CD4-positive, alpha-beta T cell treated with Interferon gamma for 1 hour (primary cell): ENCODE measurements around the gene DSC1.
"Not testable (repeated sequence)": the region's sequence is repeated elsewhere in the genome, so short reads cannot be mapped to it uniquely, and the experiment has no call there.

Experiments used
- DNase-seq: peaks from one replicate; pipeline ENCODE4 v3.0.0-alpha.2; 2020

Gene DSC1, protein sequence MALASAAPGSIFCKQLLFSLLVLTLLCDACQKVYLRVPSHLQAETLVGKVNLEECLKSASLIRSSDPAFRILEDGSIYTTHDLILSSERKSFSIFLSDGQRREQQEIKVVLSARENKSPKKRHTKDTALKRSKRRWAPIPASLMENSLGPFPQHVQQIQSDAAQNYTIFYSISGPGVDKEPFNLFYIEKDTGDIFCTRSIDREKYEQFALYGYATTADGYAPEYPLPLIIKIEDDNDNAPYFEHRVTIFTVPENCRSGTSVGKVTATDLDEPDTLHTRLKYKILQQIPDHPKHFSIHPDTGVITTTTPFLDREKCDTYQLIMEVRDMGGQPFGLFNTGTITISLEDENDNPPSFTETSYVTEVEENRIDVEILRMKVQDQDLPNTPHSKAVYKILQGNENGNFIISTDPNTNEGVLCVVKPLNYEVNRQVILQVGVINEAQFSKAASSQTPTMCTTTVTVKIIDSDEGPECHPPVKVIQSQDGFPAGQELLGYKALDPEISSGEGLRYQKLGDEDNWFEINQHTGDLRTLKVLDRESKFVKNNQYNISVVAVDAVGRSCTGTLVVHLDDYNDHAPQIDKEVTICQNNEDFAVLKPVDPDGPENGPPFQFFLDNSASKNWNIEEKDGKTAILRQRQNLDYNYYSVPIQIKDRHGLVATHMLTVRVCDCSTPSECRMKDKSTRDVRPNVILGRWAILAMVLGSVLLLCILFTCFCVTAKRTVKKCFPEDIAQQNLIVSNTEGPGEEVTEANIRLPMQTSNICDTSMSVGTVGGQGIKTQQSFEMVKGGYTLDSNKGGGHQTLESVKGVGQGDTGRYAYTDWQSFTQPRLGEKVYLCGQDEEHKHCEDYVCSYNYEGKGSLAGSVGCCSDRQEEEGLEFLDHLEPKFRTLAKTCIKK

DNA sequence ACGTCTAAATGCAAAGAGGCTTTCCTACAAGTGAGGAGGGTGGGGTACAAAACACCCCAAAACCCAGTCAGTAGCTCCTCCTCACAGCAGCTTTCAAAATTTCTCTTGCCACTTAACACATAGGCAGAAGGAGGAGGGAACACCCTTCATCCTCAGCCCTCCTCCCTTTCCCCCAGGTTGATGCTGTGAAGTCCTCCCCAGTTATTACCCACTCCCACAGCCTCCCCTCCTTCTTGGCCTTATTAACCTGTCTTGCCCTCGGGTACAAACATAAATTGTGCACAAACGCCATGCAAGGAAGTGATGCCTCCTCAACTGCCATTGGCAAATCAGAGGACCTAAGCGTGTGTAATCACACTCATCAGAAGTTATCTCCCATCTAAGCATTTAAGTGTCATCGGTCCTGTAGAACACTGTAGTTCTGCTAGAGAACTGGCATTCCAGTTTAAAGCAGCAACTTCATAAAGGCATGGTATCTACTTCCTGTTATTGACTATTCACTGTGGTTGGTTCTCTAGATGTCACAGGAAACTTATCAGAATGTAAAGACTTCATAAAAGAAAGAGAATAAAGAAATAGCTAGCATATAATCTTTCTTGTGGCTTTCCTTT lies at the start of gene DSC1:
TSS of gene DSC1 (minus strand) at position 32 of the 611 bp plus-strand sequence. CDS start 262 bp downstream, outside the sequence.
- DNase-seq: no peak

DNA sequence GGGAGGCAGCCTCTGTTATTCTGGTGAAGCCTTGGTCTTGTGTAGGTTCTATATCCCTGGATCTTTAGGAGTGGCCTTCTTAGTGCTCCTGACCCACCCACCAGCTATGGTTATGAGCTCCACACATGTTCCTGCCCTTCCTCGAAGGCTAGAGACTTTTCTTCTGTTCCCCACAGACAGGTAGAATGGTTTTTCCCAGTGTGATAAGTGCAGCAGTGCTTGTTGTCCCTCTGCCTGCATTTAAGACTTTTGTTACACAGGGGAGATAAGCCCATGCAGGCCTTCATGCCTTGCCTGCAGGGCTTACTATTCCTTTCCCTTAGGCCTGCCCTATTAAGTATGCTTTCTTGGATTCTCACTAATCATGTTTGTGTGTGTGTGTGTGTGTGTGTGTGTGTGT lies 48.4 kb upstream of the DSC1 start:
- DNase-seq: no peak

GRCh38 chr18:31209041-31209440 lies 46.4 kb upstream of the DSC1 start:
- no peak for DNase-seq

DNA sequence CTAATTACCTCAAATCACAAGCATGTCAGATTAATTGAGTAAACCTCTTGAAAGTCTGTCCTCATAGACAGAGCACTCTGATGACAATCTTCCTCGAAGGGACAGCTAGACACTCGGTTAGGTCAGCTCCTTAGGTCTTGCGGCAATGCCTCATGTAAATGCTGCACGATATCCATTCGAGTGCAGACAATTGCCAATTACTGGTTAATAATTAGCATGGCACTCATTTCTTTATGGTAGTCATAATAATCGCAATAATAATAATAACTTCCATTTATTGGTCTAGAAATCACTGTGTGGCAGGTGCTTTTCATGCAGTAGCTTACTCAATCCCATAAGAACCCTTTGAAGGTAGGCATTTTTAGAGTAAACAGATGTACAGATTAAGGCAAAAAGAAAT lies 44.7 kb upstream of the DSC1 start:
- DNase-seq: no peak

- DNase-seq: peak; percentile 42
These were observed 44.2 kb upstream of the DSC1 start for GRCh38 chr18:31206787-31207381.

DNA sequence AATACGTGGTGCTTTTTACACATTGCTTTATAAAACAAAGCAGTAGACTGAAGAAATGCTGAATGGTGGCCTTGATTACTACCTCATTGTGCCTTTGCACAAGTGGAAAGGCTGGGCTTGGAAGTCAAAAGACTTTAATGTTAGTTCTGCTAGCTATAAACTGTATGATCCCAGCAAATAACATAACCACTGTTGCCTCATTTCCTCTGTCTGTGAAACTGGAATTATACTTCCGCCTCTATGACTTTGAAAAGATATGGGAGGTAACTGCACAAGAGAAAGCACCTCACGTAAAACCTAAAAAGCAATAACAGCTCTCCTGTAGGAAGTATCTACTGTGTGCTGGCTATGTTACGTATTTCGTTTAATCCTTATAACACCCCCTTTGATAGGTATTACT lies 43.4 kb upstream of the DSC1 start:
- no peak for DNase-seq

DNA sequence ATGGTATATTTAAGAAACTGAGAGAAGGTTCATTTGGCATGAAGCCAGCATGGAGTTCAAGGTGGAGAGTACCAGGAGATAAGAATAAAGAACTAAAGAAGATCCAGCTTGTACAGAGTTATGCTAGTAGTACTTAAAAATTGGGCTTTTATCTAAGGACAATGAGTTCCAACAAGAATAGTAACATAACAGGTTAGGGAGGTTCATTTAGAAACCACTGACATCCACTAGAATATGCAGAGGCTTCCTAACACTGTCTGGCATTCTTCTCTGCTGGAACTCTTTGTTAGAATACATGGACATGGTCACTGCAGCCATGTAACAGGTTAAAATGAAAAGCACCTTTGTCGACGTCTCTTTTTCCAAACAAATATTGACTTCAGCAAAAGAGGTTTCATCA lies 42.6 kb upstream of the DSC1 start:
- no peak for DNase-seq

DNA sequence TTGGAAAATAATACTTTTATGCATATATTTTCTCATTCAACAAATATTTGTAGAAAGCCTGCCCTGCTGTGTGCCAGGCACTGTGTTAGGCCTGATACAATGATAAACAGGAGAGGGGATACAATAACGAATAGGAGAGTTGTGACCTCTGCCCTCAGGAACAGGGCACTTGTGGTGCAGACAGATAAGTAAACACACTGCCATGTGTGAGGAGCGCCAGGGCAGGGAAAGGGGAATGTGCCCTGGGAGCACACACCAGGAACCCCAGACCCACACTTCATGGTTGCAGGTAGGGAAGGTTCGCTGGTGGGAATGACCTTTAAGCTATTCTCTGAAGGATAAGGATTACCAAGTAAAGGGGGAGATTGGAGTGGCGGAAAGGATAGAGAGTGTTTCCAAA lies 42.2 kb upstream of the DSC1 start:
- DNase-seq: no peak

DNA sequence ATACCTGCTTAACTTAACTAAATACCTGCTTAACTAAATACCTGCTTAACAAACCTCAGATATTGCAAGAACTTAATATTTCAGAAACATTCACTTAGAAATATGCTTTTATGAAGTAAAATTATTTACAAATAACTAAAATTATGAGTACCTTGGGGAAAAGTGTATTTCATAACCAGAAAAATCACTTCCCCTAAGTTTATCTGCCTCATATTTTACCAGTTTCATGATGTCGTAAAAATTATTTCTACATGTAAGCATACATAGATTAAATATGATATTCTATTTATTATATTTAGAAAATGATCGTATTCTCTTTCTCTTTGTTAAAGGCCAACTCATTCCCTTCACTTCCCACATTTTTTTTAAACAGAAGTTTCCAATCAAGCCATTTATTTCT lies 41.5 kb upstream of the DSC1 start:
- no peak for DNase-seq

GRCh38 chr18:31203794-31204148 lies 41.1 kb upstream of the DSC1 start:
- no peak for DNase-seq

- DNase-seq: peak; percentile 21
These were observed 40.6 kb upstream of the DSC1 start for GRCh38 chr18:31203096-31203793.

GRCh38 chr18:31199190-31199769 lies 36.6 kb upstream of the DSC1 start:
- no peak for DNase-seq

GRCh38 chr18:31197676-31198075 lies 35.0 kb upstream of the DSC1 start:
- no peak for DNase-seq

DNA sequence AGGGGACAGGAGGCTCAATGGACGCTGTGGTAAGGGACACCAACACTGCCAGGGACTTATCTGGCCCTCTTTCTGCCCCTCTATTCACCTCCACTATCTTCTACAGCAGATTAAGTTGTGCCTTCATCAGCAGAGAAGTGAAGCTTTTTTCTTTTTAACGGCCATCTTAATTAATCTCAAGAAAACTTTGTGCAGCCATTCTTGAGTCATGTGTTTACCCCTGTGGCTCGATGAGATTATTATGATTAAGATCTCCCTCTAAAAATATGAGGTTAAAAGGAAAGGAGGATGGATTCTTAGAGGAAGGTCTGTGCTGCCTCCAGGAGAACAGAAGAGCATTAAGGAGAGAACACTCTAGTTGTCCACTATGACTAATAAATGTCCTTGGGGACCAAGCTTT lies 32.4 kb upstream of the DSC1 start:
- DNase-seq: no peak

DNA sequence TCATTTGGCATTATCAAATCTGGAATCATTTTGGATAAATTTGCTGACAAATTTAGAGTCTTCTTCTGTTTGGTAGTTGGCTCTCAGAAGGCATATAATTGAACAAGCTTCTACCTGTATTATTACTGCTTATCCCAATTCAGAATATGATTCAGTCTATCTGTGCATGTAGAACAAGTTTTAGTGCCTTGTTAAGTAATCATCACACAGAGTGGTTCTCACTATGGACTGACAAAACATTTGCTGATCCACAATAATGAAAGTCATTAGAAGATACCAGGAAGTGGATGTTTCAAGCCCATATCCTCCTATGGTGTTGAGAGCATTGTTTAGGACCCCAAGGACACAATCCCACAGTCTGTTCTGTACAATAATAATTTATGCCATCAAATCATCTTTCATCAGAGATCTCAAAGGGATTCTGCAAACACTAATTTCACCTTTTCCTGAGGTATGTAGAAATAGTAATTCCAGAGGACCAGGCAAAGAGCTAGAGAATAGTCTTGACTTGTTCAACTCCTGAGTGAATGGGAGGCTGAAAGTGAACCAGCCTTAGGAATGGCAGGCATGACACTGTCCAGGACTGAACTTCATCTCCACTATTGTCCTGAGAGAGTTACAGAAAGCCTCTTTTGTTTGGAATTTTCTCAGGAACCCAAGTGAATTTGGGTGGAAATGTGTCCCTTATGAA lies 29.6 kb upstream of the DSC1 start:
- no peak for DNase-seq

- no peak for DNase-seq
These were observed 28.3 kb upstream of the DSC1 start for GRCh38 chr18:31190919-31191318.

DNA sequence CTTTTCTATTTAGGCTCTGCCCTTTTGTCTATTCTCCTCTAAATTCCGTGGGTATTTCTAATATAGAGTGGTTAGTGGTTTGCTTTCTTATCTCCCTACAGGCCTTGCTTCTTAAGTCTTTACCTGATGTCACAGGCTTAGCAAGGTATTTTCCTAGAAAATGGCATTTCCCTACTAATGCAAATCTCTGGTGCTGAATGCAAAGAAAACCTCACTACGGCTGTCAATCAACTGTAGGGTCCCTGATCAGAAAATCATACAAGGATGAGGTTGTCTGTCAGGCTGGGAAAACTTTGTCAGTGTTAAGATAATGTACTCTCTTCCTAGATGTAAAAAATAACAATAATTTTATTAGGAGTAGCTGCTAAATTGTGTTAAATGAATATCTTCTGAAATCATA lies 27.1 kb upstream of the DSC1 start:
- DNase-seq: no peak

DNA sequence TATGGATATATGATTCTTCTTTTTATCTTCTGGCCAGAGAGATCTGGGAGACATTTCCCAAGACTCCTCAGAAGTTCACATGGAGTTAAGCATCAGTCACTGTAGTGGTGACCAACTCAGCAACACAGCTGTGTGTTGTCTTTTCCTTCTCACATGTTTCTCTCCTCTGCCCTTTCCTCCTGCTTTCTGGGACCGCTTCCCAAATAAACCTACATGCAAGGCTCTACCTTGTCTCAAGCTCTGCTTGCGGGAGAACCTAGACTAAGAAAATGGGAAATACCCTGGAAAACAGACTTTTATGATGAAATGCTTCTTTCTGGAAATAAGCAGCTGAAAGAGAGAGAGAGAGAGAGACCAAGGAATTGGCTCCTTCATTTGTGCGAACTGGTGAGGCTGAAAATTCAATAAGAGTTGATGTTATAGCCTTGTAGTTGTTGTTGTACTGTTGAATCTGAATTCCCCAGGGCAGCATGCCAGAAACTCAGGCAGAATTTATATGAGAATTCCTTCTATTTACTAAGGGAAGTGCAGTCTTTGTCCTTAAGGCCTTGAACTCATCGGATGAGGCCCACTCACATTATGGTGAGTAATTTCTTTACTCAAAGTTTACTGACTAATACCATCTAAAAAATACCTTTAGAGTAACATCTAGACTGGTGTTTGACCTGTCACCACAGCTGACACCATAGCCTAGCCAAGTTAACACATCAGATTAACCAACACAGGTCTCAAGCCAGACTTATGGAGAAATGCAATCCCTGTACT lies 22.7 kb upstream of the DSC1 start:
- DNase-seq: no peak

- no peak for DNase-seq
These were observed 20.6 kb upstream of the DSC1 start for GRCh38 chr18:31183302-31183701.

- DNase-seq: not testable (repeated sequence)
These were observed 14.7 kb upstream of the DSC1 start for GRCh38 chr18:31177369-31177768.

DNA sequence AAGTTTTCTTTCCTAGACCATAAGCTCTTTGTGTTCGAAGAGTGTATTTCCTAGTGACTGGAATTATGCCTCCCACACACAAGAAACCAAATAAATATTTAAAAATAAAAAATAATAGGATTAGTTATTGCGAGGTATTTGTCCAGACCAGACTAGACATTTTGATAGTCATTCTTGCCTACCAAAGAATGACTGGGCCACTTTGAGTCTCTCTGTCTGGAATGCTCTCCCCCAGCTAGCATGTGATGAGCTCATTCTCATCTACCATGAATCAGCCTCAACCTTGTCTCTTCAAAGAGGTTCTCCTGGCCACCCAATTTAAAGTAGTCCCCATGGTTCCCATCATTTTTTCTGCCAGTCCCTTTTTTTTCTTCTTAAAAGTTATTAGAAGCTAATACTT lies 13.9 kb upstream of the DSC1 start:
- no peak for DNase-seq
